OCI-LY7 (cell line): ENCODE results near the gene ERCC6L2.

Experiments
- CTCF ChIP-seq: fragments of 200-600 bp; sonication (generic); conservative IDR thresholded peaks from 2 replicates; pipeline ENCODE4 v1.5.1; 2014; ENCODE audit warnings: mild to moderate bottlenecking, antibody characterized with exemption, low read length, moderate library complexity, mixed read lengths
- EZH2phosphoT487 ChIP-seq: fragments of 200-600 bp; sonication (generic); IDR thresholded peaks from 2 replicates; pipeline ENCODE4 v1.6.1; 2018; ENCODE audit warnings: low read depth, borderline replicate concordance, mild to moderate bottlenecking, mixed run types, antibody characterized with exemption, low read length, moderate library complexity, mixed read lengths

- TF ChIP-seq CTCF, result no peak
- no peak for TF ChIP-seq EZH2phosphoT487
Observed at GRCh38 chr9:95845751-95846150, 29.7 kb upstream of the ERCC6L2 start.
